Measurements from ENCODE around the gene OSBPL5.

Gene OSBPL5

DNA sequence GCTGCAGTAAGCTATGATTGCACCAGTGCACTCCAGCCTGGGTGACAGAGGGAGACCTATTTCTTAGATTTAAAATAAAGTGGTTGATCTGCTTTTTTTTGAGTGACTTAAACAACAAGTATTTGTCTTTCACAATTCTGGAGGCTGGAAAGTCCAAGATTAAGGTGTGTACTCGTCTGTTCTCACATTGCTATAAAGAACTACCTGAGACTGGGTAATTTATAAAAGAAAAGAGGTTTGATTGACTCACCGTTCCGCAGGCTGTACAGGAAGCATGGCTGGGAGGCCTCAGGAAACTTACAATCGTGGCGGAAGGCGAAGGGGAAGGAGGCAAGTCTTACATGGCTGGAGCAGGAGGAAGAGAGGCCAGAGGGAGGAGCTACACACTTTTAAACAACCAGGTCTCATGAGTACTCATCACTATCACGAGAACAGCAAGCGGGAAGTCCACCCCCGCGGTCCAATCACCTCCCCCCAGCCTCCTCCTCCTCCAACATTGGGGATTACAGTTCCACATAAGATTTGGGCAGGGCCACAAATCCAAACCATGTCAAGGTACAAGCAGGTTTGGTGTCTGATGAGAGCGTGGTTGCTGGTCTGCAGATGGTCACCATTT is 19.7 kb upstream of the OSBPL5 start:
- H3K4me1 ChIP-seq (ENCODE audit: control insufficient read depth, insufficient read depth, low read length): no peaks in the 10 kb centered on the region
- H3K9me3 ChIP-seq (ENCODE audit: control insufficient read depth, insufficient read depth, low read depth, low read length): no peaks in the 10 kb centered on the region
- no peaks in the 10 kb centered on the region for H3K36me3 ChIP-seq (ENCODE audit: control insufficient read depth in 2 of 2, insufficient read depth in 1 of 2, low read length in 2 of 2)
- ChIA-PET POLR2A (no interaction called here), CTCF (interaction anchor here (0.7 to 1.6 kb wide), 4 partner anchors 10 to 337 kb away, joined by 3 to 6 read pairs (median 4); no protein-coding TSS in a partner anchor)
- no peak overlapping the region for H3K27ac ChIP-seq (ENCODE audit: extremely low read depth, low read depth, low read length)
- no peak overlapping the region for H3K4me3 ChIP-seq (ENCODE audit: low read depth, low read length)
- TF ChIP-seq MZF1 (tag by site-specific recombination; IDR thresholded peaks at IDR 0.05; ENCODE audit: borderline replicate concordance) (no peak), ZNF324 (tag by site-specific recombination; IDR thresholded peaks at IDR 0.05) (no peak), ZXDB (tag by site-specific recombination; IDR thresholded peaks at IDR 0.05) (no peak), ZSCAN23 (tag by site-specific recombination; IDR thresholded peaks at IDR 0.05) (no peak), ZNF571 (tag by site-specific recombination; IDR thresholded peaks at IDR 0.05) (no peak), ZNF610 (tag by site-specific recombination; IDR thresholded peaks at IDR 0.05; ENCODE audit: borderline replicate concordance) (no peak), ZNF837 (tag by site-specific recombination; IDR thresholded peaks at IDR 0.05) (no peak)
- TF ChIP-seq, protein P1, sequence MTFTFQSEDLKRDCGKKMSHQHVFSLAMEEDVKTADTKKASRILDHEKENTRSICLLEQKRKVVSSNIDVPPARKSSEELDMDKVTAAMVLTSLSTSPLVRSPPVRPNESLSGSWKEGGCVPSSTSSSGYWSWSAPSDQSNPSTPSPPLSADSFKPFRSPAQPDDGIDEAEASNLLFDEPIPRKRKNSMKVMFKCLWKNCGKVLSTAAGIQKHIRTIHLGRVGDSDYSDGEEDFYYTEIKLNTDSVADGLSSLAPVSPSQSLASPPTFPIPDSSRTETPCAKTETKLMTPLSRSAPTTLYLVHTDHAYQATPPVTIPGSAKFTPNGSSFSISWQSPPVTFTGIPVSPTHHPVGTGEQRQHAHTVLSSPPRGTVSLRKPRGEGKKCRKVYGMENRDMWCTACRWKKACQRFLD (tag by site-specific recombination; IDR thresholded peaks at IDR 0.05): no peak
- TF ChIP-seq, protein P2, sequence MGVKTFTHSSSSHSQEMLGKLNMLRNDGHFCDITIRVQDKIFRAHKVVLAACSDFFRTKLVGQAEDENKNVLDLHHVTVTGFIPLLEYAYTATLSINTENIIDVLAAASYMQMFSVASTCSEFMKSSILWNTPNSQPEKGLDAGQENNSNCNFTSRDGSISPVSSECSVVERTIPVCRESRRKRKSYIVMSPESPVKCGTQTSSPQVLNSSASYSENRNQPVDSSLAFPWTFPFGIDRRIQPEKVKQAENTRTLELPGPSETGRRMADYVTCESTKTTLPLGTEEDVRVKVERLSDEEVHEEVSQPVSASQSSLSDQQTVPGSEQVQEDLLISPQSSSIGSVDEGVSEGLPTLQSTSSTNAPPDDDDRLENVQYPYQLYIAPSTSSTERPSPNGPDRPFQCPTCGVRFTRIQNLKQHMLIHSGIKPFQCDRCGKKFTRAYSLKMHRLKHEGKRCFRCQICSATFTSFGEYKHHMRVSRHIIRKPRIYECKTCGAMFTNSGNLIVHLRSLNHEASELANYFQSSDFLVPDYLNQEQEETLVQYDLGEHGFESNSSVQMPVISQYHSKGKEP (tag by site-specific recombination; IDR thresholded peaks at IDR 0.05): no peak
- TF ChIP-seq, protein P3, sequence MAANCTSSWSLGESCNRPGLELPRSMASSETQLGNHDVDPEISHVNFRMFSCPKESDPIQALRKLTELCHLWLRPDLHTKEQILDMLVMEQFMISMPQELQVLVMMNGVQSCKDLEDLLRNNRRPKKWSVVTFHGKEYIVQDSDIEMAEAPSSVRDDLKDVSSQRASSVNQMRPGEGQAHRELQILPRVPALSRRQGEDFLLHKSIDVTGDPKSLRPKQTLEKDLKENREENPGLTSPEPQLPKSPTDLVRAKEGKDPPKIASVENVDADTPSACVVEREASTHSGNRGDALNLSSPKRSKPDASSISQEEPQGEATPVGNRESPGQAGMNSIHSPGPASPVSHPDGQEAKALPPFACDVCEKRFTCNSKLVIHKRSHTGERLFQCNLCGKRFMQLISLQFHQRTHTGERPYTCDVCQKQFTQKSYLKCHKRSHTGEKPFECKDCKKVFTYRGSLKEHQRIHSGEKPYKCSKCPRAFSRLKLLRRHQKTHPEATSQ (tag by site-specific recombination; IDR thresholded peaks at IDR 0.05): no peak
- TF ChIP-seq, protein P4, sequence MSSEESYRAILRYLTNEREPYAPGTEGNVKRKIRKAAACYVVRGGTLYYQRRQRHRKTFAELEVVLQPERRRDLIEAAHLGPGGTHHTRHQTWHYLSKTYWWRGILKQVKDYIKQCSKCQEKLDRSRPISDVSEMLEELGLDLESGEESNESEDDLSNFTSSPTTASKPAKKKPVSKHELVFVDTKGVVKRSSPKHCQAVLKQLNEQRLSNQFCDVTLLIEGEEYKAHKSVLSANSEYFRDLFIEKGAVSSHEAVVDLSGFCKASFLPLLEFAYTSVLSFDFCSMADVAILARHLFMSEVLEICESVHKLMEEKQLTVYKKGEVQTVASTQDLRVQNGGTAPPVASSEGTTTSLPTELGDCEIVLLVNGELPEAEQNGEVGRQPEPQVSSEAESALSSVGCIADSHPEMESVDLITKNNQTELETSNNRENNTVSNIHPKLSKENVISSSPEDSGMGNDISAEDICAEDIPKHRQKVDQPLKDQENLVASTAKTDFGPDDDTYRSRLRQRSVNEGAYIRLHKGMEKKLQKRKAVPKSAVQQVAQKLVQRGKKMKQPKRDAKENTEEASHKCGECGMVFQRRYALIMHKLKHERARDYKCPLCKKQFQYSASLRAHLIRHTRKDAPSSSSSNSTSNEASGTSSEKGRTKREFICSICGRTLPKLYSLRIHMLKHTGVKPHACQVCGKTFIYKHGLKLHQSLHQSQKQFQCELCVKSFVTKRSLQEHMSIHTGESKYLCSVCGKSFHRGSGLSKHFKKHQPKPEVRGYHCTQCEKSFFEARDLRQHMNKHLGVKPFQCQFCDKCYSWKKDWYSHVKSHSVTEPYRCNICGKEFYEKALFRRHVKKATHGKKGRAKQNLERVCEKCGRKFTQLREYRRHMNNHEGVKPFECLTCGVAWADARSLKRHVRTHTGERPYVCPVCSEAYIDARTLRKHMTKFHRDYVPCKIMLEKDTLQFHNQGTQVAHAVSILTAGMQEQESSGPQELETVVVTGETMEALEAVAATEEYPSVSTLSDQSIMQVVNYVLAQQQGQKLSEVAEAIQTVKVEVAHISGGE (tag by site-specific recombination; conservative IDR thresholded peaks at IDR 0.05; ENCODE audit: low read depth): no peak

DNA sequence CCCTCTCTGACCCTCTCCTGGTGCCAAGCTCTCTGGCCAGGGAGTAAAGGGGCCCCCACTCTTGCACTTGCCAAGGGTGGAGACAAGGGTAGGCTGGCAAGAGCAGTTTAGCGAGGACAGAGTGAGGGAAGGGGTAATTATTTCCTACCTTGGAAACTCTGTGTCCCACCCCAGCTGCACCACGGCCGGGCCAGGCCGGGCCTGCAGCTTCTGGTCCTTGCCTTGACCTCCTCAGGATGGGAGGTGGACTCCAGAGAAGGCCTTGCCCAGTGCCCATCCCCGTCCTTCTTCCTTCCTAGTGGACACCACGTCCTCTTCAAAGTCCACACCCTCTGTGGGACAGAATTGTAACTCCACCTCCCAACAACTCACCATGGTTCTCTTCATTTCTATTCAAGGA is 18.4 kb upstream of the OSBPL5 start:
- CTCF ChIA-PET: no interaction called here
- Histone ChIP-seq H3K9me3 (ENCODE audit: control insufficient read depth, insufficient read depth, low read depth, low read length) (no peaks in the 10 kb centered on the region), H3K4me3 (ENCODE audit: low read depth, low read length) (no peak overlapping the region), H3K4me1 (ENCODE audit: control insufficient read depth, insufficient read depth, low read length) (no peaks in the 10 kb centered on the region), H3K27ac (ENCODE audit: extremely low read depth, low read depth, low read length) (no peak overlapping the region), H3K36me3 (ENCODE audit: control insufficient read depth in 2 of 2, insufficient read depth in 1 of 2, low read length in 2 of 2) (no peaks in the 10 kb centered on the region)
- POLR2A ChIA-PET: no interaction called here
- TF ChIP-seq, protein P5, sequence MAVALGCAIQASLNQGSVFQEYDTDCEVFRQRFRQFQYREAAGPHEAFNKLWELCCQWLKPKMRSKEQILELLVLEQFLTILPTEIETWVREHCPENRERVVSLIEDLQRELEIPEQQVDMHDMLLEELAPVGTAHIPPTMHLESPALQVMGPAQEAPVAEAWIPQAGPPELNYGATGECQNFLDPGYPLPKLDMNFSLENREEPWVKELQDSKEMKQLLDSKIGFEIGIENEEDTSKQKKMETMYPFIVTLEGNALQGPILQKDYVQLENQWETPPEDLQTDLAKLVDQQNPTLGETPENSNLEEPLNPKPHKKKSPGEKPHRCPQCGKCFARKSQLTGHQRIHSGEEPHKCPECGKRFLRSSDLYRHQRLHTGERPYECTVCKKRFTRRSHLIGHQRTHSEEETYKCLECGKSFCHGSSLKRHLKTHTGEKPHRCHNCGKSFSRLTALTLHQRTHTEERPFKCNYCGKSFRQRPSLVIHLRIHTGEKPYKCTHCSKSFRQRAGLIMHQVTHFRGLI (tag by site-specific recombination; IDR thresholded peaks at IDR 0.05): no peak
- TF ChIP-seq ZNF768 (tag by site-specific recombination; IDR thresholded peaks at IDR 0.05) (no peak), EGR2 (tag by site-specific recombination; IDR thresholded peaks at IDR 0.05; ENCODE audit: low read depth) (no peak), ZNF701 (tag by site-specific recombination; IDR thresholded peaks at IDR 0.05) (no peak), ZNF175 (tag by site-specific recombination; IDR thresholded peaks at IDR 0.05) (no peak), ZNF423 (tag by site-specific recombination; IDR thresholded peaks at IDR 0.05) (no peak), ZNF394 (tag by site-specific recombination; IDR thresholded peaks at IDR 0.05; ENCODE audit: borderline replicate concordance) (no peak)
- TF ChIP-seq, protein P6, sequence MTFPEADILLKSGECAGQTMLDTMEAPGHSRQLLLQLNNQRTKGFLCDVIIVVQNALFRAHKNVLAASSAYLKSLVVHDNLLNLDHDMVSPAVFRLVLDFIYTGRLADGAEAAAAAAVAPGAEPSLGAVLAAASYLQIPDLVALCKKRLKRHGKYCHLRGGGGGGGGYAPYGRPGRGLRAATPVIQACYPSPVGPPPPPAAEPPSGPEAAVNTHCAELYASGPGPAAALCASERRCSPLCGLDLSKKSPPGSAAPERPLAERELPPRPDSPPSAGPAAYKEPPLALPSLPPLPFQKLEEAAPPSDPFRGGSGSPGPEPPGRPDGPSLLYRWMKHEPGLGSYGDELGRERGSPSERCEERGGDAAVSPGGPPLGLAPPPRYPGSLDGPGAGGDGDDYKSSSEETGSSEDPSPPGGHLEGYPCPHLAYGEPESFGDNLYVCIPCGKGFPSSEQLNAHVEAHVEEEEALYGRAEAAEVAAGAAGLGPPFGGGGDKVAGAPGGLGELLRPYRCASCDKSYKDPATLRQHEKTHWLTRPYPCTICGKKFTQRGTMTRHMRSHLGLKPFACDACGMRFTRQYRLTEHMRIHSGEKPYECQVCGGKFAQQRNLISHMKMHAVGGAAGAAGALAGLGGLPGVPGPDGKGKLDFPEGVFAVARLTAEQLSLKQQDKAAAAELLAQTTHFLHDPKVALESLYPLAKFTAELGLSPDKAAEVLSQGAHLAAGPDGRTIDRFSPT (tag by site-specific recombination; IDR thresholded peaks at IDR 0.05): no peak
- TF ChIP-seq, protein P4 (tag by site-specific recombination; conservative IDR thresholded peaks at IDR 0.05; ENCODE audit: low read depth): no peak

Data from HEK293 (cell line).